B cell (primary cell): ENCODE results near the gene CMIP. TPM values are rescaled to one million over a fixed set of nuclear protein-coding genes. Genes with fewer than 3 reads are reported as not detected.
A peak's percentile ranks its signal among the peaks of the same experiment; 100 is the strongest.

ENCODE experiments used
- ATAC-seq: fragments of 200-7000 bp; cut with Tn5 transposase; one replicate; pipeline ENCODE4 v1.10.0; 2021; ENCODE audit warnings: low read depth, mild to moderate bottlenecking, moderate number of reproducible peaks, moderate library complexity
- CTCF ChIA-PET: fragments of 350-600 bp; sonication (Branson Sonifier 250); formaldehyde crosslinking; loops from one replicate; lab custom pipeline; 2021; ENCODE audit warnings: antibody characterized with exemption, inconsistent platforms; lab: Charles Lee
- POLR2A ChIA-PET: fragments of 350-600 bp; sonication (Branson Sonifier 250); formaldehyde crosslinking; loops from one replicate; lab custom pipeline; 2021; ENCODE audit warnings: antibody characterized with exemption; lab: Charles Lee
- DNase-seq: peaks from one replicate; pipeline ENCODE4 v3.0.0; 2013
- H2AFZ ChIP-seq: 2 replicates; pipeline ENCODE4 v1.6.1; 2012; ENCODE audit warnings: mild to moderate bottlenecking, low read depth, low read length; ENCODE audit not compliant: insufficient read depth, poor library complexity, severe bottlenecking
- H3K27ac ChIP-seq, 2 donors: 1 replicate in 1 of 2; 2 replicates in 1 of 2; pipeline ENCODE4 v1.5.1; 2012 to 2013; ENCODE audit warnings: low read length in 2 of 2, mild to moderate bottlenecking in 2 of 2, moderate library complexity in 1 of 2
- H3K27me3 ChIP-seq, 4 experiments: fragments of 200-600 bp in 1 of 4; sonication (generic) in 1 of 4; replicated peaks in 1 of 4; 1 replicate in 2 of 4; 2 replicates in 2 of 4; pipeline versions ENCODE4 v1.6.1 to v1.7.0; 2013 to 2016; ENCODE audit warnings: low read length in 3 of 4, mild to moderate bottlenecking in 2 of 4, mixed read lengths in 1 of 4, moderate library complexity in 1 of 4; ENCODE audit not compliant: insufficient read depth in 4 of 4, control insufficient read depth in 3 of 4; ENCODE audit errors: control extremely low read depth in 1 of 4
- H3K36me3 ChIP-seq, 2 experiments: replicated peaks in 1 of 2; 1 replicate in 1 of 2; 2 replicates in 1 of 2; pipeline versions ENCODE4 v1.6.1 to v1.7.1; 2013; ENCODE audit warnings: low read length in 1 of 2; ENCODE audit not compliant: insufficient read depth in 2 of 2, control insufficient read depth in 1 of 2; ENCODE audit errors: control extremely low read depth in 1 of 2, extremely low read depth in 1 of 2
- H3K4me1 ChIP-seq, 2 donors: fragments of 200-600 bp in 1 of 2; sonication (generic) in 1 of 2; 1 replicate in 1 of 2; 2 replicates in 1 of 2; pipeline versions ENCODE4 v1.5.1 to v1.6.1; 2013 to 2017; ENCODE audit warnings: low read length in 2 of 2; ENCODE audit not compliant: control insufficient read depth in 2 of 2, insufficient read depth in 2 of 2
- H3K4me2 ChIP-seq: replicated peaks from 2 replicates; pipeline ENCODE3; 2012; ENCODE audit warnings: mild to moderate bottlenecking, low read depth, low read length; ENCODE audit not compliant: poor library complexity, severe bottlenecking
- H3K4me3 ChIP-seq, 5 experiments: fragments of 200-600 bp in 1 of 5; sonication (generic) in 1 of 5; 1 replicate in 3 of 5; 2 replicates in 2 of 5; pipeline versions ENCODE4 v1.5.1 to v1.7.0; 2011 to 2016; ENCODE audit warnings: low read length in 4 of 5, mild to moderate bottlenecking in 4 of 5, low read depth in 2 of 5, control low read depth in 1 of 5, moderate library complexity in 1 of 5; ENCODE audit not compliant: insufficient read depth in 1 of 5; ENCODE audit errors: control extremely low read depth in 1 of 5, extremely low read depth in 1 of 5
- H3K79me2 ChIP-seq: fragments of 200-600 bp; sonication (generic); one replicate; pipeline ENCODE4 v1.6.0; 2016; ENCODE audit warnings: low read length; ENCODE audit not compliant: control insufficient read depth, insufficient read depth
- H3K9ac ChIP-seq: fragments of 200-600 bp; sonication (generic); 2 replicates; pipeline ENCODE4 v1.6.1; 2017; ENCODE audit warnings: mild to moderate bottlenecking, low read length, moderate library complexity
- H3K9me3 ChIP-seq, 3 donors: one replicate each; pipeline versions ENCODE4 v1.6.1 to v1.7.1; 2013; ENCODE audit warnings: low read length in 2 of 3; ENCODE audit not compliant: control insufficient read depth in 2 of 3, insufficient read depth in 1 of 3; ENCODE audit errors: control extremely low read depth in 1 of 3
- H4K20me1 ChIP-seq: 2 replicates; pipeline ENCODE4 v1.6.0; 2012; ENCODE audit warnings: mild to moderate bottlenecking, low read length; ENCODE audit not compliant: insufficient read depth, control insufficient read depth, poor library complexity, severe bottlenecking
- H3K27ac Mint-ChIP-seq: one replicate; pipeline ENCODE4 v1.8.0; 2021; ENCODE audit warnings: mixed read lengths
- H3K27me3 Mint-ChIP-seq: one replicate; pipeline ENCODE4 v1.8.0; 2021; ENCODE audit warnings: mixed read lengths
- H3K4me1 Mint-ChIP-seq: one replicate; pipeline ENCODE4 v1.8.0; 2021; ENCODE audit warnings: mixed read lengths
- H3K4me3 Mint-ChIP-seq: one replicate; pipeline ENCODE4 v1.8.0; 2021; ENCODE audit warnings: mixed read lengths
- H3K9me3 Mint-ChIP-seq: one replicate; pipeline ENCODE4 v1.8.0; 2022; ENCODE audit warnings: mixed read lengths; ENCODE audit not compliant: insufficient read depth
- EZH2 ChIP-seq: IDR thresholded peaks from 2 replicates; pipeline ENCODE4 v1.6.1; 2012; ENCODE audit warnings: borderline replicate concordance, low read depth, mild to moderate bottlenecking, moderate library complexity, low read length; ENCODE audit not compliant: insufficient read depth, poor library complexity, severe bottlenecking
- WGBS: methylation state at CpG from one replicate; pipeline ENCODE4 v1.1.5; 2013; ENCODE audit warnings: missing lambda C conversion rate; ENCODE audit not compliant: insufficient coverage; 5-methylcytosine and 5-hydroxymethylcytosine counted together
- intact Hi-C: fragments of 100-400 bp; cut with micrococcal nuclease; formaldehyde crosslinking; loops from one replicate; pipeline ENCODE4 v1.10.0; 2022
- polyA plus RNA-seq: library from polyadenylated mRNA; depleted of rRNA; stranded (reverse); fragments of >200 nt; gene quantifications from 2 replicates; pipeline ENCODE4 v1.2.3, GENCODE V29; 2012
- total RNA-seq, 2 donors: library from RNA; stranded (reverse); fragments of 120-200 nt in 1 of 2; gene quantifications; 1 replicate in 1 of 2; 2 replicates in 1 of 2; pipeline versions ENCODE4 v1.2.3 to v1.2.4, GENCODE V29; 2013 to 2022
- TF ChIP-seq, protein P1 (sequence below): fragments of 200-600 bp; IDR thresholded peaks from one replicate; pipeline ENCODE4 v1.8.0; 2022; ENCODE audit warnings: antibody characterized with exemption, mild to moderate bottlenecking

The CMIP gene
- total and polyA plus RNA-seq, 2 donors (not counting 1 experiment from before 2014, with no cell fraction given): 27.1 to 155 TPM

- Histone ChIP-seq H4K20me1 (no peaks in the 10 kb centered on the region), H3K27ac (no peak overlapping the region), H3K27me3 (no peaks in the 10 kb centered on the region), H2AFZ (no peak overlapping the region), H3K79me2 (no peaks in the 10 kb centered on the region), H3K9me3 (no peaks in the 10 kb centered on the region), H3K4me2 (no peak overlapping the region), H3K4me3 (no peak overlapping the region), H3K36me3 (no peaks in the 10 kb centered on the region), H3K9ac (no peak overlapping the region), H3K4me1 (peaks cover 17 to 22% of the 10 kb centered on the region in 2 donors)
- ChIA-PET POLR2A (interaction anchor here (0.7 to 2.1 kb wide), 3 partner anchors 72 to 286 kb away, joined by 3 to 11 read pairs (median 5); no protein-coding TSS in a partner anchor), CTCF (interaction anchor here (0.6 to 4.4 kb wide), 16 partner anchors 9 to 316 kb away, joined by 3 to 18 read pairs (median 3); no protein-coding TSS in a partner anchor)
- H3K9me3 Mint-ChIP-seq: no peaks in the 10 kb centered on the region
- peak overlapping the region; percentile 48 for H3K27ac Mint-ChIP-seq
- no peaks in the 10 kb centered on the region for H3K27me3 Mint-ChIP-seq
- intact Hi-C loops: loop anchor here (5.0 kb wide), 1 partner anchor 183 kb away; no protein-coding TSS in a partner anchor
- H3K4me1 Mint-ChIP-seq: peaks cover 38% of the 10 kb centered on the region
- ATAC-seq (peak; percentile 37), DNase-seq (peak; percentile 53)
- H3K4me3 Mint-ChIP-seq: no peak overlapping the region
- WGBS: 57% methylated on average over 3 of the region's 3 CpGs
- TF ChIP-seq EZH2: no peak
- TF ChIP-seq, protein P1, sequence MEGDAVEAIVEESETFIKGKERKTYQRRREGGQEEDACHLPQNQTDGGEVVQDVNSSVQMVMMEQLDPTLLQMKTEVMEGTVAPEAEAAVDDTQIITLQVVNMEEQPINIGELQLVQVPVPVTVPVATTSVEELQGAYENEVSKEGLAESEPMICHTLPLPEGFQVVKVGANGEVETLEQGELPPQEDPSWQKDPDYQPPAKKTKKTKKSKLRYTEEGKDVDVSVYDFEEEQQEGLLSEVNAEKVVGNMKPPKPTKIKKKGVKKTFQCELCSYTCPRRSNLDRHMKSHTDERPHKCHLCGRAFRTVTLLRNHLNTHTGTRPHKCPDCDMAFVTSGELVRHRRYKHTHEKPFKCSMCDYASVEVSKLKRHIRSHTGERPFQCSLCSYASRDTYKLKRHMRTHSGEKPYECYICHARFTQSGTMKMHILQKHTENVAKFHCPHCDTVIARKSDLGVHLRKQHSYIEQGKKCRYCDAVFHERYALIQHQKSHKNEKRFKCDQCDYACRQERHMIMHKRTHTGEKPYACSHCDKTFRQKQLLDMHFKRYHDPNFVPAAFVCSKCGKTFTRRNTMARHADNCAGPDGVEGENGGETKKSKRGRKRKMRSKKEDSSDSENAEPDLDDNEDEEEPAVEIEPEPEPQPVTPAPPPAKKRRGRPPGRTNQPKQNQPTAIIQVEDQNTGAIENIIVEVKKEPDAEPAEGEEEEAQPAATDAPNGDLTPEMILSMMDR: peak; percentile 60
Measured at GRCh38 chr16:81429045-81429521, 15.5 kb upstream of the CMIP start.

DNA sequence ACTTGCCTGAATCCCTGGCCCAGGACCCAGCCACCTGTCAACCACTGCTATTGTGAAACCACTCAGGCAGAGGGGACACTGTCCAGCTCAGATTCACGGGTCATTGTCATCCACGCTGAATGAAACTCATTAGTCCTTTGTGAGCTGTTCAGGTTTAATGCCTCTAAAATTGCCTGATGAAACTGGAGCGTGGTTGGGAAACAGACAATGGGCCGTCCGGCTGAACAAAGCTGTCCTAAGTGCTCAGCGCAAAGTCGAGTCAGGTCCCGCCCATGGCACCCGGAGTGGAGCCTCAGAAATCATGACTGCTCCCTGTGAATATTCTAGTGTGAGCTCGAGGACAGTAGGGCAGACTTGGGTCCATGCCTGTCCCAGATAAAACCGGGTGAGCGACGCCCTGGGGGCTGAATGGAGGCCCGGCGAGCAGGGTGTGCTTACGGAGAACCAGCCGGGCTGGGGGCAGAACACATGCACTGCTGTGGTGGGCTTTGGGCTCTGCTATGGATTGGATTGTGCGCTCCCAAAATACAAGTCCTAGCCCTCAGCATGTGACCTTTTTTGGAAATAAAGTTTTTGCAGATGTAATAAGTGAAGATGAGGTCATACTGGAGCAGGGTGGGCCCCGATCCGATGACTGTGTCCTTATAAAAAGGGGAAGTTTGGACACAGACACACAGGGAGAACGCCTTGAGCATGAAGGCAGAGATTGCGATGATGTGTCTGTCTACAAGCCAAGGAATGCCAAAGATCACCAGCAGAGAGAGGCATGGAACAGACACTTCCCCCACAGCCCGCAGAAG, 12.9 kb upstream of the CMIP start:
- Mint-ChIP-seq H3K4me3 (no peak overlapping the region), H3K27me3 (peaks cover 4% of the 10 kb centered on the region), H3K9me3 (no peaks in the 10 kb centered on the region), H3K27ac (no peak overlapping the region), H3K4me1 (peaks cover 21% of the 10 kb centered on the region)
- CTCF ChIA-PET: interaction anchor here (0.7 to 2.3 kb wide), 6 partner anchors 7 to 266 kb away, joined by 3 to 6 read pairs (median 4); no protein-coding TSS in a partner anchor
- WGBS: 89% methylated on average over 22 of the region's 23 CpGs
- TF ChIP-seq, protein P1: no peak
- no peak for TF ChIP-seq EZH2
- ATAC-seq (no peak), DNase-seq (no peak)
- H3K9me3 ChIP-seq: no peaks in the 10 kb centered on the region
- H3K4me3 ChIP-seq: no peak overlapping the region
- intact Hi-C loops: no loop called here
- H3K36me3 ChIP-seq: no peaks in the 10 kb centered on the region
- no peaks in the 10 kb centered on the region for H3K27me3 ChIP-seq
- H2AFZ ChIP-seq: no peak overlapping the region
- no peaks in the 10 kb centered on the region for H4K20me1 ChIP-seq
- peaks cover 6 to 12% of the 10 kb centered on the region in 2 donors for H3K4me1 ChIP-seq
- no peak overlapping the region for H3K27ac ChIP-seq
- no peak overlapping the region for H3K9ac ChIP-seq
- POLR2A ChIA-PET: no interaction called here
- H3K79me2 ChIP-seq: no peaks in the 10 kb centered on the region
- no peak overlapping the region for H3K4me2 ChIP-seq
